HFFc6 (cell line): ENCODE data around the gene LHFPL4. TPM values are rescaled to one million over a fixed set of nuclear protein-coding genes. Genes with fewer than 3 reads are reported as not detected.
"Not testable (repeated sequence)": the region's sequence is repeated elsewhere in the genome, so short reads cannot be mapped to it uniquely, and the experiment has no call there.

Experiments used
- DNase-seq: peaks from one replicate; pipeline ENCODE4 v3.0.0-alpha.2; 2018
- H3K27ac Mint-ChIP-seq: 2 replicates; pipeline ENCODE4 v1.8.0; 2020; ENCODE audit warnings: mild to moderate bottlenecking, mixed read lengths
- H3K27me3 Mint-ChIP-seq: 2 replicates; pipeline ENCODE4 v1.8.0; 2021; ENCODE audit warnings: mild to moderate bottlenecking, moderate library complexity, mixed read lengths; ENCODE audit not compliant: insufficient read depth
- H3K36me3 Mint-ChIP-seq: 2 replicates; pipeline ENCODE4 v1.8.0; 2021; ENCODE audit warnings: low read depth, mixed read lengths
- H3K4me1 Mint-ChIP-seq: 2 replicates; pipeline ENCODE4 v1.8.0; 2020; ENCODE audit warnings: low read depth, mixed read lengths
- H3K4me3 Mint-ChIP-seq: 2 replicates; pipeline ENCODE4 v1.8.0; 2020; ENCODE audit warnings: mild to moderate bottlenecking, moderate library complexity, mixed read lengths
- H3K9me3 Mint-ChIP-seq: 2 replicates; pipeline ENCODE4 v1.8.0; 2020; ENCODE audit warnings: mild to moderate bottlenecking, mixed read lengths
- total RNA-seq, 6 experiments: library from RNA; stranded (reverse); fragmentation: NEBNext Ultra II Directional; extraction: Animal tissue kit (Norgen Biotek cat#: 25700); gene quantifications; 2 replicates in 1 of 6; 3 replicates in 5 of 6; pipeline ENCODE4 v1.2.3, GENCODE V29; 2021
- TF ChIP-seq, protein P1 (sequence below): fragments of 200-600 bp; sonication (generic); IDR thresholded peaks from 2 replicates; pipeline ENCODE4 v1.5.0; 2021; ENCODE audit warnings: antibody characterized with exemption, mild to moderate bottlenecking

Gene LHFPL4
- total RNA-seq, 6 experiments from 2014 or later = not detected

DNA sequence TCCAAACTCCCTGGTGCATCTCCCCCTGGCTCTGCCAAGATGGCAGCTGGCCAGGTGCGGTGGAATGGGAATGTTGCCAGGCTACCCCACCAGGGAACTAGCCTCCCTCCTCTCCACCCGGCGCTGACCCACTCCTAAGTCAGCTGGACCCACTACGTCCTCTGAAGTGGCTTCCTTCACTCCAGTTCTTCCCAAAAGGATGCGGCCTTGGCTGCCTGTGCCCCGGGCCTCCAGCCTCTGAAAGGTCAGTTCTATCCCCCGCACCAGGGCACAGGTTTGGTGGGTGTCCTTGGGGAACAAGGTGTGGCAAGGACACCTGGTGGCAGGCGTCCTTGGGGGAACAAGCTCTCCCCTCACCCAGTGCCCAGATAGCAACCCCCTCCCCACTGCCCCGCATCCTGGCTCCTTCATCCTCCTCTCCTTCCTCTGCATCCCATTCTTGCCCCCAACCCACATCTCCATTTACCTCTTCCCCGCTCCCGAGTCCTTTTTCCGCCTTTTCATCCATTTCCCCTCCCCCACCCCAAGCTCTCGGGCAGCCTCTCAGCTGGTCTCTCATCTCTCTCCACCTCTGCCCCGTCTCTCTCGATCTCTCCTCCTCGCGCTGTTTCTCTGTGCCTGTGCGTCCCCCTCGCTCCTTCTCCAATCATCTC, 54.0 kb downstream of the LHFPL4 start:
- peaks cover under 1% of the 10 kb centered on the region; the same call in 1 of the 2 replicates for H3K36me3 Mint-ChIP-seq
- H3K27me3 Mint-ChIP-seq = peaks cover 20% of the 10 kb centered on the region
- no peak overlapping the region for H3K27ac Mint-ChIP-seq
- H3K4me3 Mint-ChIP-seq = no peak overlapping the region
- TF ChIP-seq, protein P1, sequence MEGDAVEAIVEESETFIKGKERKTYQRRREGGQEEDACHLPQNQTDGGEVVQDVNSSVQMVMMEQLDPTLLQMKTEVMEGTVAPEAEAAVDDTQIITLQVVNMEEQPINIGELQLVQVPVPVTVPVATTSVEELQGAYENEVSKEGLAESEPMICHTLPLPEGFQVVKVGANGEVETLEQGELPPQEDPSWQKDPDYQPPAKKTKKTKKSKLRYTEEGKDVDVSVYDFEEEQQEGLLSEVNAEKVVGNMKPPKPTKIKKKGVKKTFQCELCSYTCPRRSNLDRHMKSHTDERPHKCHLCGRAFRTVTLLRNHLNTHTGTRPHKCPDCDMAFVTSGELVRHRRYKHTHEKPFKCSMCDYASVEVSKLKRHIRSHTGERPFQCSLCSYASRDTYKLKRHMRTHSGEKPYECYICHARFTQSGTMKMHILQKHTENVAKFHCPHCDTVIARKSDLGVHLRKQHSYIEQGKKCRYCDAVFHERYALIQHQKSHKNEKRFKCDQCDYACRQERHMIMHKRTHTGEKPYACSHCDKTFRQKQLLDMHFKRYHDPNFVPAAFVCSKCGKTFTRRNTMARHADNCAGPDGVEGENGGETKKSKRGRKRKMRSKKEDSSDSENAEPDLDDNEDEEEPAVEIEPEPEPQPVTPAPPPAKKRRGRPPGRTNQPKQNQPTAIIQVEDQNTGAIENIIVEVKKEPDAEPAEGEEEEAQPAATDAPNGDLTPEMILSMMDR = no peak
- no peak for DNase-seq
- H3K4me1 Mint-ChIP-seq = peaks cover 36% of the 10 kb centered on the region
- H3K9me3 Mint-ChIP-seq = no peaks in the 10 kb centered on the region

DNA sequence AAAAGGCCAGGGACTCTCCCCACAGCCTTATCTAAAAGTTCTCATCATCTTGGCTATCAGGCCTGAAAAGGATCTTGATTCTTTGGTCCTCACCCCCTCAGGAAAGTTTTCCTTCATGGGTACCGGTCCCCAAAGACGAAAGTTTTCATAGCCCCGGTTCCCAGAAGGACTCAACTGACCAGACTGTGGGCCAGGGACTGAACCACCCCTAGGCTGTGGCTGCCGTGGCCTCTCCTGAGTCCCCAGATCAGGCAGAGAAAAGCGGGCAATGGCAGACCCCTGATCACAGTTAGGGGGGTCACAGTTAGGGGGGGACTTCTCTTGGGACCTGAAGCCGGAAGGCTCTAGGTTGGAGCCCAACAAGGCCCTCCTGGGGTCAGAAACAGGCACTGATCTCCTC, 54.8 kb downstream of the LHFPL4 start:
- TF ChIP-seq, protein P1 = no peak
- DNase-seq = no peak
- Mint-ChIP-seq H3K4me1 (peaks cover 36% of the 10 kb centered on the region), H3K4me3 (no peak overlapping the region), H3K9me3 (no peaks in the 10 kb centered on the region), H3K27me3 (peaks cover 20% of the 10 kb centered on the region), H3K27ac (no peak overlapping the region), H3K36me3 (peaks cover 4% of the 10 kb centered on the region; the same call in 1 of the 2 replicates)

DNA sequence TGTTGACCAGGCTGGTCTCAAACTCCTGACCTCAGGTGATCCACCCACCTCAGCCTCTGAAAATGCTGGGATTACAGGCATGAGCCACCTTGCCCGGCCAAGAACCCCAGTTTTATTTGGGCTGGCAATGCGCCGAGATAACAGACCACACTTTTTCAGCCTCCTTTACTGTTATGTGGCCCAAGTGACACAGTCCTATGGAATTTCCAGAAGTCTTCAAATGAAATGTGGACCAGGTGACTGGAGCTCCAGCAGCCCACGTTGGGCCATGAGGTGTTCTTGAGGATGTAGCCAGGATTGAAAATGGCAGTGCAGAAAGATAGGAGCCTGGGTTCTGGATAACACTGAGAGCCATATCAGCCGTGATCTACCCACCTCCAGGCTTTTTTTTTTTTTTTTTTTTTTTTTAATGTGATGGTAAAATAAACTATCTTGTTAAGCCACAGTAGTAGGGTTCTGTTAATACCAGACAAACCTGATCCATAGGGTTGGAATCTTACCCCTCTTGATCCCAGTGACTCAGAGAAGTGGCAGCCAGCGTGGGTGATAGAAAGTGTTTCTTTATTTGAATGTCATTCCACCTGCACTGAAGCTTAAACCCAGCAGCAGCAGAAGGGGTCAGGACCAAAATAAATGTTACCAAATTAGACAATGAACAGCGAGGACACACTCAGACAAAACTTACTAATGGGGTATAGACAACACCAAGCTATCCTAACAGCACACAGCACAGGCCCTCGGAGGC, 55.6 kb downstream of the LHFPL4 start:
- DNase-seq = peak; percentile 54
- peak overlapping the region; percentile 40; the same call in 1 of the 2 replicates for H3K27ac Mint-ChIP-seq

DNA sequence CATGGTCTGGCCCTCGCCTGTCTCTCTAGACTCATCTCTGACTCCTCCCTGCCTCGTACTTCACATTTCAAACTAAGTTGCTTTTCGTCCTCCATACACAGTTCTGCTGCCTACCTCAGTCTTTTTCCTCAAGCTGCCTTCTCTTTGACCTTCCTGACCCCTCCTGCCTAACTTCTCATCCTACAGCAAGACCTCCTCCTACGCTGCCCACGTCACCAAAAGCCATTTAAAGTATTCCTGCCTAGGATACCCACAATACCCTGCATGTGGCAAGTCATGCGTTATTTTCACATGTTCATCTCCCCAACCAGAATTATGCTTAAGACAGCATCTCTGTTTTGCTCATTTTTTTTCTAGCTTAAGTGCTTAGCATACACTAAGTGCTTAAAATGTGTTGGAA, 56.7 kb downstream of the LHFPL4 start:
- H3K9me3 Mint-ChIP-seq = no peaks in the 10 kb centered on the region
- TF ChIP-seq, protein P1 = no peak
- H3K4me1 Mint-ChIP-seq = peaks cover 36% of the 10 kb centered on the region
- H3K27ac Mint-ChIP-seq = no peak overlapping the region
- peaks cover 4% of the 10 kb centered on the region; the same call in 1 of the 2 replicates for H3K36me3 Mint-ChIP-seq
- DNase-seq = no peak
- H3K4me3 Mint-ChIP-seq = no peak overlapping the region
- peaks cover 19% of the 10 kb centered on the region for H3K27me3 Mint-ChIP-seq

More for the DNA sequence above, 55.6 kb downstream of the LHFPL4 start:
- peaks cover 4% of the 10 kb centered on the region; the same call in 1 of the 2 replicates for H3K36me3 Mint-ChIP-seq
- H3K9me3 Mint-ChIP-seq = no peaks in the 10 kb centered on the region
- H3K4me3 Mint-ChIP-seq = no peak overlapping the region
- TF ChIP-seq, protein P1 = no peak
- H3K27me3 Mint-ChIP-seq = peaks cover 23% of the 10 kb centered on the region
- H3K4me1 Mint-ChIP-seq = peaks cover 36% of the 10 kb centered on the region

DNA sequence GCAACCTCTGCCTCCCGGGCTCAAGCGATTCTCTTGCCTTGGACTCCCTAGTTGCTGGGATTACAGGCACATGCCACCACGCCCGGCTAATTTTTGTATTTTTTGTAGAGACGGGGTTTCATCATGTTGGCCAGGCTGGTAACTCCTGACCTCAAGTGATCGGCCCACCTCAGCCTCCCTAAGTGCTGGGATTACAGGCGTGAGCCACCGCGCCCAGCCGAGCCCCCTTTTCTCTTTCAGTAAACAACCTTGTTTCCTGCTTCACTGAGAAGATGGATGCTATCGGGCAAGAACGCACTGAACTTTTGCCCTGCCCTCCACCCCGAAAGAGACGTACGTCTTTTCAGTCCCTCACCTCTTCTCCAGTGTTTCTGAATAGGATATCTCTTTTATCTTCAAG, 59.6 kb downstream of the LHFPL4 start:
- not testable (repeated sequence) for H3K4me3 Mint-ChIP-seq, H3K36me3 Mint-ChIP-seq, H3K9me3 Mint-ChIP-seq, H3K27me3 Mint-ChIP-seq, H3K27ac Mint-ChIP-seq, DNase-seq
- peaks cover 21% of the 10 kb centered on the region for H3K4me1 Mint-ChIP-seq

DNA sequence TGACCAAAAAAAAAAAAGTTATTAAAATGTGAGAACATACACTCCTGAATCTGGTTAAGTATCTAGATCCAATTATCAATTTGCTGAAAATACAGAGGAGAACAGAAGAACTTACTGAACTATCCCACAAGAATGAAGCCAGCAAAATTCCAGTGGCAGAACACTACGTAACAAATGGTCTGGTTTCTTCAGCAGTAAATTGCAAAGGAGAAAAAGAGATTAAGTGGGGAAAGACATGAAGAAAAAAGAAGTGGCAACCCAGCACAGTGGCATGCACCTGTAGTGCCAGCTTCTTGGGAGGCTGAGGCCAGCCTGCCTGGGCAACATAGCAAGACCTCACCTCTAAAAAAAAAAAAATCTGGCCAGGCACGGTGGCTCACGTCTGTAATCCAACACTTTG, 62.1 kb downstream of the LHFPL4 start:
- DNase-seq = no peak
- H3K27me3 Mint-ChIP-seq = peaks cover 9% of the 10 kb centered on the region
- H3K36me3 Mint-ChIP-seq = peaks cover 22% of the 10 kb centered on the region
- no peak overlapping the region for H3K4me3 Mint-ChIP-seq
- no peak overlapping the region for H3K27ac Mint-ChIP-seq
- H3K4me1 Mint-ChIP-seq = peaks cover under 1% of the 10 kb centered on the region; the same call in 1 of the 2 replicates
- H3K9me3 Mint-ChIP-seq = peaks cover 5% of the 10 kb centered on the region; the same call in 1 of the 2 replicates
- TF ChIP-seq, protein P1 = no peak
